ENCODE measurements around the gene SIK3. TPM values are rescaled to one million over a fixed set of nuclear protein-coding genes. Genes with fewer than 3 reads are reported as not detected.

SIK3 gene
- total RNA-seq, 1 experiment from 2014 or later, result 31.4 TPM

DNA sequence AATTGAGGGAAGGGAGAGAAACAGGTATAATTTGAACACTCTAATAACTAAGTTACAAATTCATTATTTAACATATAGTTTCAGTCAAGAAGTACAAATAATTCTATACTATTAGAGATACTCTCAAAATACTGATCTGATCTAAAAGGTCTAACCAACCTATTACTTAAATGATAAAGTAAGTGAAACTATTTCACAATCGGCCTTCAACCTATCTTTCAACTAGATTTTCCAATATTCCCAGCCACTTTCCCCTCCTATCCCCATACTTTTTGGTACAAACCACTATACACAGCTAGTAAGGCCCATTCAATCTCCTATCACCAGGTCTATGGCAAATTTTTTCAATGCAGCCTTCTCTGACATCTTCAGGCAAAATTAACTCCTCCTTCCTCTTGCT, 106.7 kb downstream of the SIK3 start:
- no peak overlapping the region for H2BK5ac ChIP-seq (ENCODE audit: insufficient read length, low read length)
- Mint-ChIP-seq H3K27ac (0 out of 7 replicates have a peak overlapping the region, but pooled peaks of 1 of the 3 experiments have one; percentile 12), H3K4me1 (peaks cover 52 to 57% of the 10 kb centered on the region in 2 experiments), H3K9me3 (no peaks in the 10 kb centered on the region), H3K27me3 (ENCODE audit: low read depth) (no peaks in the 10 kb centered on the region), H3K36me3 (ENCODE audit: insufficient read depth in 1 of 3, low read depth in 3 of 3) (no peaks in the 10 kb centered on the region), H3K4me3 (no peak overlapping the region)
- H3T11ph ChIP-seq (ENCODE audit: low read length), result no peak overlapping the region
- H3K9me3 ChIP-seq (ENCODE audit: control insufficient read depth, low read depth, low read length), result no peaks in the 10 kb centered on the region
- H4K20me1 ChIP-seq (ENCODE audit: control insufficient read depth, insufficient read depth, insufficient read length), result no peaks in the 10 kb centered on the region
- H4K5ac ChIP-seq (ENCODE audit: insufficient read length, low read depth, low read length), result no peak overlapping the region
- no peaks in the 10 kb centered on the region for H3K27me3 ChIP-seq (ENCODE audit: insufficient read depth, low read length)
- no peak overlapping the region for H3K4me2 ChIP-seq (ENCODE audit: insufficient read depth, insufficient read length, low read length)
- H3K56ac ChIP-seq (ENCODE audit: insufficient read length, low read depth, low read length), result no peak overlapping the region
- no peaks in the 10 kb centered on the region for H3K23me2 ChIP-seq (ENCODE audit: insufficient read length, low read depth, low read length, poor library complexity, severe bottlenecking)
- no peak overlapping the region for H4K91ac ChIP-seq (ENCODE audit: insufficient read length, low read depth, low read length)
- H2AK5ac ChIP-seq (ENCODE audit: insufficient read length, low read length), result no peak overlapping the region
- no peak overlapping the region for H3K18ac ChIP-seq (ENCODE audit: insufficient read length, low read depth, low read length)
- H3K27ac ChIP-seq (ENCODE audit: insufficient read length, low read depth, low read length), result no peak overlapping the region
- no peak overlapping the region for H2BK20ac ChIP-seq (ENCODE audit: low read depth, low read length, poor library complexity, severe bottlenecking)
- H3K79me2 ChIP-seq (ENCODE audit: insufficient read depth, low read length), result peaks cover 4% of the 10 kb centered on the region; the same call in 1 of the 2 replicates
- WGBS (ENCODE audit: extremely low coverage, insufficient read length, low lambda C conversion rate), result no CpG with 5 or more reads among the region's 1 CpG
- H2BK120ac ChIP-seq (ENCODE audit: low read depth, low read length, poor library complexity, severe bottlenecking), result no peak overlapping the region
- H2AFZ ChIP-seq (ENCODE audit: low read length), result no peak overlapping the region
- DNase-seq, result no peak
- no peak overlapping the region for H3K4ac ChIP-seq (ENCODE audit: low read depth, low read length)
- H3K9ac ChIP-seq (ENCODE audit: extremely low read depth, insufficient read length, low read length), result no peak overlapping the region
- H2BK15ac ChIP-seq (ENCODE audit: low read depth, low read length), result no peak overlapping the region
- no peak overlapping the region for H3K14ac ChIP-seq (ENCODE audit: insufficient read depth, low read length)
- TF ChIP-seq, protein P1, sequence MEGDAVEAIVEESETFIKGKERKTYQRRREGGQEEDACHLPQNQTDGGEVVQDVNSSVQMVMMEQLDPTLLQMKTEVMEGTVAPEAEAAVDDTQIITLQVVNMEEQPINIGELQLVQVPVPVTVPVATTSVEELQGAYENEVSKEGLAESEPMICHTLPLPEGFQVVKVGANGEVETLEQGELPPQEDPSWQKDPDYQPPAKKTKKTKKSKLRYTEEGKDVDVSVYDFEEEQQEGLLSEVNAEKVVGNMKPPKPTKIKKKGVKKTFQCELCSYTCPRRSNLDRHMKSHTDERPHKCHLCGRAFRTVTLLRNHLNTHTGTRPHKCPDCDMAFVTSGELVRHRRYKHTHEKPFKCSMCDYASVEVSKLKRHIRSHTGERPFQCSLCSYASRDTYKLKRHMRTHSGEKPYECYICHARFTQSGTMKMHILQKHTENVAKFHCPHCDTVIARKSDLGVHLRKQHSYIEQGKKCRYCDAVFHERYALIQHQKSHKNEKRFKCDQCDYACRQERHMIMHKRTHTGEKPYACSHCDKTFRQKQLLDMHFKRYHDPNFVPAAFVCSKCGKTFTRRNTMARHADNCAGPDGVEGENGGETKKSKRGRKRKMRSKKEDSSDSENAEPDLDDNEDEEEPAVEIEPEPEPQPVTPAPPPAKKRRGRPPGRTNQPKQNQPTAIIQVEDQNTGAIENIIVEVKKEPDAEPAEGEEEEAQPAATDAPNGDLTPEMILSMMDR (conservative IDR thresholded peaks at IDR 0.05), result no peak
- no peak overlapping the region for H3K23ac ChIP-seq (ENCODE audit: insufficient read length, low read depth, low read length)
- no peaks in the 10 kb centered on the region for H3K79me1 ChIP-seq (ENCODE audit: insufficient read depth, low read depth, low read length, poor library complexity, severe bottlenecking)
- H3K4me1 ChIP-seq (ENCODE audit: insufficient read depth, low read length), result peaks cover 6% of the 10 kb centered on the region; the same call in 1 of the 2 replicates
- H4K8ac ChIP-seq (replicated peaks; ENCODE audit: insufficient read length, low read depth, low read length), result no peak overlapping the region
- H2BK12ac ChIP-seq (ENCODE audit: insufficient read length, low read depth, low read length), result no peak overlapping the region
